Effector memory CD4-positive, alpha-beta T cell (primary cell): ENCODE measurements around the gene DNASE2.

ENCODE experiments used
- DNase-seq, 3 donors: peaks; one replicate each; pipeline ENCODE4 v3.0.0-alpha.2; 2020
- H3K27ac ChIP-seq: 2 replicates; pipeline ENCODE4 v1.7.0; 2013; ENCODE audit warnings: mild to moderate bottlenecking, low read length, moderate library complexity; ENCODE audit not compliant: insufficient read depth, poor library complexity, severe bottlenecking
- H3K27me3 ChIP-seq: replicated peaks from 2 replicates; pipeline ENCODE4 v1.7.0; 2013; ENCODE audit warnings: mild to moderate bottlenecking, low read length; ENCODE audit not compliant: insufficient read depth, control insufficient read depth, poor library complexity, severe bottlenecking
- H3K36me3 ChIP-seq: 2 replicates; pipeline ENCODE4 v1.7.0; 2013; ENCODE audit warnings: mild to moderate bottlenecking, low read length, moderate library complexity; ENCODE audit not compliant: control insufficient read depth, insufficient read depth
- H3K4me1 ChIP-seq: 2 replicates; pipeline ENCODE4 v1.7.0; 2013; ENCODE audit warnings: low read length, mild to moderate bottlenecking; ENCODE audit not compliant: control insufficient read depth, insufficient read depth, poor library complexity, severe bottlenecking
- H3K4me3 ChIP-seq: 2 replicates; pipeline ENCODE4 v1.7.0; 2013; ENCODE audit warnings: low read length, low read depth, mild to moderate bottlenecking; ENCODE audit not compliant: insufficient read depth, poor library complexity, severe bottlenecking
- H3K9me3 ChIP-seq: 2 replicates; pipeline ENCODE4 v1.7.0; 2013; ENCODE audit warnings: mild to moderate bottlenecking, low read length, moderate library complexity; ENCODE audit not compliant: control insufficient read depth

The DNASE2 gene

GRCh38 chr19:12873891-12874745 lies 7.1 kb downstream of the DNASE2 start:
- Histone ChIP-seq H3K27ac (no peak overlapping the region), H3K9me3 (no peaks in the 10 kb centered on the region), H3K27me3 (no peaks in the 10 kb centered on the region), H3K4me1 (no peaks in the 10 kb centered on the region), H3K36me3 (peaks cover 33% of the 10 kb centered on the region), H3K4me3 (no peak overlapping the region)
- no peak for DNase-seq

GRCh38 chr19:12872941-12873890 lies 8.0 kb downstream of the DNASE2 start:
- no peak overlapping the region for H3K4me3 ChIP-seq
- no peak overlapping the region for H3K27ac ChIP-seq
- peak; percentile 40 to 62 (median 57) for DNase-seq
- peaks cover 30% of the 10 kb centered on the region for H3K36me3 ChIP-seq
- no peaks in the 10 kb centered on the region for H3K4me1 ChIP-seq
- H3K9me3 ChIP-seq, result no peaks in the 10 kb centered on the region
- no peaks in the 10 kb centered on the region for H3K27me3 ChIP-seq

- H3K4me3 ChIP-seq, result no peak overlapping the region
- peaks cover 23% of the 10 kb centered on the region for H3K36me3 ChIP-seq
- no peak for DNase-seq
- H3K4me1 ChIP-seq, result peaks cover 8% of the 10 kb centered on the region
- H3K9me3 ChIP-seq, result no peaks in the 10 kb centered on the region
- H3K27me3 ChIP-seq, result no peaks in the 10 kb centered on the region
- no peak overlapping the region for H3K27ac ChIP-seq
These were observed 9.0 kb downstream of the DNASE2 start for GRCh38 chr19:12872255-12872654.

- Histone ChIP-seq H3K27ac (no peak overlapping the region), H3K4me3 (no peak overlapping the region), H3K27me3 (no peaks in the 10 kb centered on the region), H3K9me3 (no peaks in the 10 kb centered on the region), H3K36me3 (peaks cover 21% of the 10 kb centered on the region), H3K4me1 (peaks cover 11% of the 10 kb centered on the region)
- DNase-seq, result no peak
These were observed 9.6 kb downstream of the DNASE2 start for GRCh38 chr19:12871681-12872080.

GRCh38 chr19:12868540-12869112 lies 12.6 kb downstream of the DNASE2 start:
- Histone ChIP-seq H3K36me3 (no peaks in the 10 kb centered on the region), H3K9me3 (no peaks in the 10 kb centered on the region), H3K27ac (no peak overlapping the region), H3K4me3 (no peak overlapping the region), H3K4me1 (peaks cover 11% of the 10 kb centered on the region), H3K27me3 (no peaks in the 10 kb centered on the region)
- DNase-seq, result no peak

GRCh38 chr19:12867120-12868099 lies 13.8 kb downstream of the DNASE2 start:
- Histone ChIP-seq H3K9me3 (no peaks in the 10 kb centered on the region), H3K27ac (no peak overlapping the region), H3K36me3 (no peaks in the 10 kb centered on the region), H3K4me3 (peak overlapping the region; percentile 54), H3K27me3 (no peaks in the 10 kb centered on the region), H3K4me1 (peaks cover 11% of the 10 kb centered on the region)
- peak in 1 of 3 donors; percentile 51 for DNase-seq

- Histone ChIP-seq H3K36me3 (no peaks in the 10 kb centered on the region), H3K9me3 (no peaks in the 10 kb centered on the region), H3K4me1 (peaks cover 11% of the 10 kb centered on the region), H3K4me3 (no peak overlapping the region), H3K27ac (no peak overlapping the region), H3K27me3 (no peaks in the 10 kb centered on the region)
- no peak for DNase-seq
These were observed 14.7 kb downstream of the DNASE2 start for GRCh38 chr19:12866416-12867119.

GRCh38 chr19:12865746-12866415 lies 15.4 kb downstream of the DNASE2 start:
- no peaks in the 10 kb centered on the region for H3K9me3 ChIP-seq
- no peaks in the 10 kb centered on the region for H3K27me3 ChIP-seq
- no peak for DNase-seq
- no peak overlapping the region for H3K4me3 ChIP-seq
- no peak overlapping the region for H3K27ac ChIP-seq
- H3K4me1 ChIP-seq, result peaks cover 11% of the 10 kb centered on the region
- H3K36me3 ChIP-seq, result no peaks in the 10 kb centered on the region
